GM19239 (cell line): Measurements from ENCODE around the gene PLXNA1.

Experiments used
- DNase-seq: peaks from one replicate; pipeline ENCODE4 v3.0.0; 2011; ENCODE audit warnings: low spot score; ENCODE audit not compliant: insufficient read length
- FAIRE-seq: peaks from 2 replicates; lab custom pipeline; 2011; peaks lifted over from hg19 to GRCh38; lab: Jason Lieb, UNC

The PLXNA1 gene

GRCh38 chr3:127030508-127031412, 47.8 kb downstream of the PLXNA1 start:
- FAIRE-seq (no peak), DNase-seq (no peak)

- FAIRE-seq (no peak), DNase-seq (no peak)
Measured at GRCh38 chr3:127031413-127031810, 48.5 kb downstream of the PLXNA1 start.

- DNase-seq (no peak), FAIRE-seq (no peak)
Measured at GRCh38 chr3:127031845-127032244, 48.9 kb downstream of the PLXNA1 start.

- FAIRE-seq (no peak), DNase-seq (no peak)
Measured at GRCh38 chr3:127032296-127032990, 49.5 kb downstream of the PLXNA1 start.
